HG03103 (cell line): Measurements from ENCODE around the gene TADA3.
"Not testable (repeated sequence)": the region's sequence is repeated elsewhere in the genome, so short reads cannot be mapped to it uniquely, and the experiment has no call there.

ENCODE experiments used
- ATAC-seq: cut with Tn5 transposase; IDR thresholded peaks from one replicate; pipeline ENCODE4 v1.9.1; 2021; ENCODE audit warnings: low read depth; ENCODE audit not compliant: unreplicated experiment

Gene TADA3

GRCh38 chr3:9785602-9786001 is 6.7 kb downstream of the TADA3 start:
- no peak for ATAC-seq

- no peak for ATAC-seq
Observed at GRCh38 chr3:9784965-9785364, 7.3 kb downstream of the TADA3 start.

GRCh38 chr3:9783954-9784353 is 8.3 kb downstream of the TADA3 start:
- no peak for ATAC-seq

- no peak for ATAC-seq
Observed at GRCh38 chr3:9782770-9783169, 9.5 kb downstream of the TADA3 start.

- ATAC-seq = no peak
Observed at GRCh38 chr3:9781978-9782603, 10.2 kb downstream of the TADA3 start.

- no peak for ATAC-seq
Observed at GRCh38 chr3:9781551-9781950, 10.7 kb downstream of the TADA3 start.

- ATAC-seq = no peak
Observed at GRCh38 chr3:9780910-9781309, 11.4 kb downstream of the TADA3 start.

- no peak for ATAC-seq
Observed at GRCh38 chr3:9780458-9780812, 11.8 kb downstream of the TADA3 start.

GRCh38 chr3:9779721-9780457 is 12.4 kb downstream of the TADA3 start:
- no peak for ATAC-seq

GRCh38 chr3:9779075-9779593 is 13.1 kb downstream of the TADA3 start:
- no peak for ATAC-seq

- no peak for ATAC-seq
Observed at GRCh38 chr3:9778143-9779074, 13.9 kb downstream of the TADA3 start.

- no peak for ATAC-seq
Observed at GRCh38 chr3:9777694-9778021, 14.6 kb downstream of the TADA3 start.

- no peak for ATAC-seq
Observed at GRCh38 chr3:9776896-9777693, 15.2 kb downstream of the TADA3 start.

- not testable (repeated sequence) for ATAC-seq
Observed at GRCh38 chr3:9771007-9771406, 21.3 kb downstream of the TADA3 start.

GRCh38 chr3:9770276-9770812 is 21.9 kb downstream of the TADA3 start:
- ATAC-seq = no peak

- ATAC-seq = peak; percentile 56
Observed at GRCh38 chr3:9769426-9770275, 22.6 kb downstream of the TADA3 start, which contains the start of gene CAMK1. CAMK1 (minus strand) TSS chr3:9769947; CDS start chr3:9767749, 2,198 bp downstream.

- no peak for ATAC-seq
Observed at GRCh38 chr3:9769012-9769411, 23.3 kb downstream of the TADA3 start.

- ATAC-seq = no peak
Observed at GRCh38 chr3:9768141-9768775, 24.0 kb downstream of the TADA3 start.

GRCh38 chr3:9767418-9767817 is 24.9 kb downstream of the TADA3 start:
- no peak for ATAC-seq
